ENCODE data around the gene SLC6A3. TPM values are rescaled to one million over a fixed set of nuclear protein-coding genes. Genes with fewer than 3 reads are reported as not detected.

The SLC6A3 gene
- total RNA-seq, 1 experiment from 2014 or later = 0.74 TPM

DNA sequence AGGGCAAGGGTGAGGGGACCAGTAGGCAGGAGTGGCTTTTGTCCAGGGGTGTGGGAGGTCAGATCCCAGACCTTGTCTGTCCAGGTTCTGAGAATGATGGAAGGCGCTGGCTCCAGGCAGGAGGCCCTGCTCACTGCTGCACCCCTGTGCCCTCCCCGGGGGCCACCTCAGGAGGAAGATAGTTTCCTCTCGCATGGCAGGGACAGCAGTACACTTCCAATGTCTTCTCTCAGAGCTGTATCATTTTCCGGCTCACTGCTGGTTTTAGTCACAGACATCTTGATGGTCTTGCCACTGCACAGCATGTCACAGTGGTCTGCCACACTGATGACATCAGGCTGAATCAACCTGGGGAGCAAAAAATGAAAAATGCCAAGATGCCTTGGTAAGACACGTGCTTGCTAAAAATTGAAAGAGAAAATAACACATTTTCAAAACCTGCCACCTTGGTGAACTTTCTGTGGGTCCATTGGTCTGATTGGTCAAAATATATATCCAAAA lies 3.3 kb upstream of the SLC6A3 start (continued):
- TF ChIP-seq, protein P1, sequence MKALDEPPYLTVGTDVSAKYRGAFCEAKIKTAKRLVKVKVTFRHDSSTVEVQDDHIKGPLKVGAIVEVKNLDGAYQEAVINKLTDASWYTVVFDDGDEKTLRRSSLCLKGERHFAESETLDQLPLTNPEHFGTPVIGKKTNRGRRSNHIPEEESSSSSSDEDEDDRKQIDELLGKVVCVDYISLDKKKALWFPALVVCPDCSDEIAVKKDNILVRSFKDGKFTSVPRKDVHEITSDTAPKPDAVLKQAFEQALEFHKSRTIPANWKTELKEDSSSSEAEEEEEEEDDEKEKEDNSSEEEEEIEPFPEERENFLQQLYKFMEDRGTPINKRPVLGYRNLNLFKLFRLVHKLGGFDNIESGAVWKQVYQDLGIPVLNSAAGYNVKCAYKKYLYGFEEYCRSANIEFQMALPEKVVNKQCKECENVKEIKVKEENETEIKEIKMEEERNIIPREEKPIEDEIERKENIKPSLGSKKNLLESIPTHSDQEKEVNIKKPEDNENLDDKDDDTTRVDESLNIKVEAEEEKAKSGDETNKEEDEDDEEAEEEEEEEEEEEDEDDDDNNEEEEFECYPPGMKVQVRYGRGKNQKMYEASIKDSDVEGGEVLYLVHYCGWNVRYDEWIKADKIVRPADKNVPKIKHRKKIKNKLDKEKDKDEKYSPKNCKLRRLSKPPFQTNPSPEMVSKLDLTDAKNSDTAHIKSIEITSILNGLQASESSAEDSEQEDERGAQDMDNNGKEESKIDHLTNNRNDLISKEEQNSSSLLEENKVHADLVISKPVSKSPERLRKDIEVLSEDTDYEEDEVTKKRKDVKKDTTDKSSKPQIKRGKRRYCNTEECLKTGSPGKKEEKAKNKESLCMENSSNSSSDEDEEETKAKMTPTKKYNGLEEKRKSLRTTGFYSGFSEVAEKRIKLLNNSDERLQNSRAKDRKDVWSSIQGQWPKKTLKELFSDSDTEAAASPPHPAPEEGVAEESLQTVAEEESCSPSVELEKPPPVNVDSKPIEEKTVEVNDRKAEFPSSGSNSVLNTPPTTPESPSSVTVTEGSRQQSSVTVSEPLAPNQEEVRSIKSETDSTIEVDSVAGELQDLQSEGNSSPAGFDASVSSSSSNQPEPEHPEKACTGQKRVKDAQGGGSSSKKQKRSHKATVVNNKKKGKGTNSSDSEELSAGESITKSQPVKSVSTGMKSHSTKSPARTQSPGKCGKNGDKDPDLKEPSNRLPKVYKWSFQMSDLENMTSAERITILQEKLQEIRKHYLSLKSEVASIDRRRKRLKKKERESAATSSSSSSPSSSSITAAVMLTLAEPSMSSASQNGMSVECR (CRISPR knock-in tag; IDR thresholded peaks at IDR 0.05; ENCODE audit: borderline replicate concordance) = no peak
- TF ChIP-seq, protein P2, sequence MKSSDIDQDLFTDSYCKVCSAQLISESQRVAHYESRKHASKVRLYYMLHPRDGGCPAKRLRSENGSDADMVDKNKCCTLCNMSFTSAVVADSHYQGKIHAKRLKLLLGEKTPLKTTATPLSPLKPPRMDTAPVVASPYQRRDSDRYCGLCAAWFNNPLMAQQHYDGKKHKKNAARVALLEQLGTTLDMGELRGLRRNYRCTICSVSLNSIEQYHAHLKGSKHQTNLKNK (CRISPR knock-in tag; IDR thresholded peaks at IDR 0.05) = no peak
- TF ChIP-seq, protein P3, sequence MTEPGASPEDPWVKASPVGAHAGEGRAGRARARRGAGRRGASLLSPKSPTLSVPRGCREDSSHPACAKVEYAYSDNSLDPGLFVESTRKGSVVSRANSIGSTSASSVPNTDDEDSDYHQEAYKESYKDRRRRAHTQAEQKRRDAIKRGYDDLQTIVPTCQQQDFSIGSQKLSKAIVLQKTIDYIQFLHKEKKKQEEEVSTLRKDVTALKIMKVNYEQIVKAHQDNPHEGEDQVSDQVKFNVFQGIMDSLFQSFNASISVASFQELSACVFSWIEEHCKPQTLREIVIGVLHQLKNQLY (CRISPR knock-in tag; IDR thresholded peaks at IDR 0.05) = no peak
- TF ChIP-seq, protein P4, sequence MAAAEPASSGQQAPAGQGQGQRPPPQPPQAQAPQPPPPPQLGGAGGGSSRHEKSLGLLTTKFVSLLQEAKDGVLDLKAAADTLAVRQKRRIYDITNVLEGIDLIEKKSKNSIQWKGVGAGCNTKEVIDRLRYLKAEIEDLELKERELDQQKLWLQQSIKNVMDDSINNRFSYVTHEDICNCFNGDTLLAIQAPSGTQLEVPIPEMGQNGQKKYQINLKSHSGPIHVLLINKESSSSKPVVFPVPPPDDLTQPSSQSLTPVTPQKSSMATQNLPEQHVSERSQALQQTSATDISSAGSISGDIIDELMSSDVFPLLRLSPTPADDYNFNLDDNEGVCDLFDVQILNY (CRISPR knock-in tag; IDR thresholded peaks at IDR 0.05) = no peak
- no peak for TF ChIP-seq ZNF671 (CRISPR knock-in tag; IDR thresholded peaks at IDR 0.05)
- TF ChIP-seq, protein P5, sequence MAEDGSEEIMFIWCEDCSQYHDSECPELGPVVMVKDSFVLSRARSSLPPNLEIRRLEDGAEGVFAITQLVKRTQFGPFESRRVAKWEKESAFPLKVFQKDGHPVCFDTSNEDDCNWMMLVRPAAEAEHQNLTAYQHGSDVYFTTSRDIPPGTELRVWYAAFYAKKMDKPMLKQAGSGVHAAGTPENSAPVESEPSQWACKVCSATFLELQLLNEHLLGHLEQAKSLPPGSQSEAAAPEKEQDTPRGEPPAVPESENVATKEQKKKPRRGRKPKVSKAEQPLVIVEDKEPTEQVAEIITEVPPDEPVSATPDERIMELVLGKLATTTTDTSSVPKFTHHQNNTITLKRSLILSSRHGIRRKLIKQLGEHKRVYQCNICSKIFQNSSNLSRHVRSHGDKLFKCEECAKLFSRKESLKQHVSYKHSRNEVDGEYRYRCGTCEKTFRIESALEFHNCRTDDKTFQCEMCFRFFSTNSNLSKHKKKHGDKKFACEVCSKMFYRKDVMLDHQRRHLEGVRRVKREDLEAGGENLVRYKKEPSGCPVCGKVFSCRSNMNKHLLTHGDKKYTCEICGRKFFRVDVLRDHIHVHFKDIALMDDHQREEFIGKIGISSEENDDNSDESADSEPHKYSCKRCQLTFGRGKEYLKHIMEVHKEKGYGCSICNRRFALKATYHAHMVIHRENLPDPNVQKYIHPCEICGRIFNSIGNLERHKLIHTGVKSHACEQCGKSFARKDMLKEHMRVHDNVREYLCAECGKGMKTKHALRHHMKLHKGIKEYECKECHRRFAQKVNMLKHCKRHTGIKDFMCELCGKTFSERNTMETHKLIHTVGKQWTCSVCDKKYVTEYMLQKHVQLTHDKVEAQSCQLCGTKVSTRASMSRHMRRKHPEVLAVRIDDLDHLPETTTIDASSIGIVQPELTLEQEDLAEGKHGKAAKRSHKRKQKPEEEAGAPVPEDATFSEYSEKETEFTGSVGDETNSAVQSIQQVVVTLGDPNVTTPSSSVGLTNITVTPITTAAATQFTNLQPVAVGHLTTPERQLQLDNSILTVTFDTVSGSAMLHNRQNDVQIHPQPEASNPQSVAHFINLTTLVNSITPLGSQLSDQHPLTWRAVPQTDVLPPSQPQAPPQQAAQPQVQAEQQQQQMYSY (CRISPR knock-in tag; IDR thresholded peaks at IDR 0.05) = no peak
- TF ChIP-seq ZNF138 (CRISPR knock-in tag; conservative IDR thresholded peaks at IDR 0.05) = no peak
- TF ChIP-seq, protein P6, sequence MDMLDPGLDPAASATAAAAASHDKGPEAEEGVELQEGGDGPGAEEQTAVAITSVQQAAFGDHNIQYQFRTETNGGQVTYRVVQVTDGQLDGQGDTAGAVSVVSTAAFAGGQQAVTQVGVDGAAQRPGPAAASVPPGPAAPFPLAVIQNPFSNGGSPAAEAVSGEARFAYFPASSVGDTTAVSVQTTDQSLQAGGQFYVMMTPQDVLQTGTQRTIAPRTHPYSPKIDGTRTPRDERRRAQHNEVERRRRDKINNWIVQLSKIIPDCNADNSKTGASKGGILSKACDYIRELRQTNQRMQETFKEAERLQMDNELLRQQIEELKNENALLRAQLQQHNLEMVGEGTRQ (CRISPR knock-in tag; IDR thresholded peaks at IDR 0.05) = no peak
- TF ChIP-seq, protein P7, sequence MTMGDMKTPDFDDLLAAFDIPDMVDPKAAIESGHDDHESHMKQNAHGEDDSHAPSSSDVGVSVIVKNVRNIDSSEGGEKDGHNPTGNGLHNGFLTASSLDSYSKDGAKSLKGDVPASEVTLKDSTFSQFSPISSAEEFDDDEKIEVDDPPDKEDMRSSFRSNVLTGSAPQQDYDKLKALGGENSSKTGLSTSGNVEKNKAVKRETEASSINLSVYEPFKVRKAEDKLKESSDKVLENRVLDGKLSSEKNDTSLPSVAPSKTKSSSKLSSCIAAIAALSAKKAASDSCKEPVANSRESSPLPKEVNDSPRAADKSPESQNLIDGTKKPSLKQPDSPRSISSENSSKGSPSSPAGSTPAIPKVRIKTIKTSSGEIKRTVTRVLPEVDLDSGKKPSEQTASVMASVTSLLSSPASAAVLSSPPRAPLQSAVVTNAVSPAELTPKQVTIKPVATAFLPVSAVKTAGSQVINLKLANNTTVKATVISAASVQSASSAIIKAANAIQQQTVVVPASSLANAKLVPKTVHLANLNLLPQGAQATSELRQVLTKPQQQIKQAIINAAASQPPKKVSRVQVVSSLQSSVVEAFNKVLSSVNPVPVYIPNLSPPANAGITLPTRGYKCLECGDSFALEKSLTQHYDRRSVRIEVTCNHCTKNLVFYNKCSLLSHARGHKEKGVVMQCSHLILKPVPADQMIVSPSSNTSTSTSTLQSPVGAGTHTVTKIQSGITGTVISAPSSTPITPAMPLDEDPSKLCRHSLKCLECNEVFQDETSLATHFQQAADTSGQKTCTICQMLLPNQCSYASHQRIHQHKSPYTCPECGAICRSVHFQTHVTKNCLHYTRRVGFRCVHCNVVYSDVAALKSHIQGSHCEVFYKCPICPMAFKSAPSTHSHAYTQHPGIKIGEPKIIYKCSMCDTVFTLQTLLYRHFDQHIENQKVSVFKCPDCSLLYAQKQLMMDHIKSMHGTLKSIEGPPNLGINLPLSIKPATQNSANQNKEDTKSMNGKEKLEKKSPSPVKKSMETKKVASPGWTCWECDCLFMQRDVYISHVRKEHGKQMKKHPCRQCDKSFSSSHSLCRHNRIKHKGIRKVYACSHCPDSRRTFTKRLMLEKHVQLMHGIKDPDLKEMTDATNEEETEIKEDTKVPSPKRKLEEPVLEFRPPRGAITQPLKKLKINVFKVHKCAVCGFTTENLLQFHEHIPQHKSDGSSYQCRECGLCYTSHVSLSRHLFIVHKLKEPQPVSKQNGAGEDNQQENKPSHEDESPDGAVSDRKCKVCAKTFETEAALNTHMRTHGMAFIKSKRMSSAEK (CRISPR knock-in tag; IDR thresholded peaks at IDR 0.05; ENCODE audit: borderline replicate concordance) = no peak
- no peak for TF ChIP-seq JUN (CRISPR knock-in tag; IDR thresholded peaks at IDR 0.05)
- TF ChIP-seq, protein P8, sequence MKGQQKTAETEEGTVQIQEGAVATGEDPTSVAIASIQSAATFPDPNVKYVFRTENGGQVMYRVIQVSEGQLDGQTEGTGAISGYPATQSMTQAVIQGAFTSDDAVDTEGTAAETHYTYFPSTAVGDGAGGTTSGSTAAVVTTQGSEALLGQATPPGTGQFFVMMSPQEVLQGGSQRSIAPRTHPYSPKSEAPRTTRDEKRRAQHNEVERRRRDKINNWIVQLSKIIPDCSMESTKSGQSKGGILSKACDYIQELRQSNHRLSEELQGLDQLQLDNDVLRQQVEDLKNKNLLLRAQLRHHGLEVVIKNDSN (CRISPR knock-in tag; IDR thresholded peaks at IDR 0.05) = no peak
- no peak for TF ChIP-seq FOXK1 (CRISPR knock-in tag; IDR thresholded peaks at IDR 0.05)
- no peak for TF ChIP-seq NFE2L1 (CRISPR knock-in tag; IDR thresholded peaks at IDR 0.05)
